Measurements from ENCODE around the gene BAIAP2L1.
A peak's percentile ranks its signal among the peaks of the same experiment; 100 is the strongest.

Gene BAIAP2L1

GRCh38 chr7:98281757-98282606 is 118.9 kb downstream of the BAIAP2L1 start:
- Histone ChIP-seq H4K20me1 (ENCODE audit: insufficient read depth, low read length) (no peaks in the 10 kb centered on the region), H3F3A (ENCODE audit: insufficient read depth, low read length) (peaks cover 9% of the 10 kb centered on the region), H3K79me2 (ENCODE audit: low read length) (peaks cover 53% of the 10 kb centered on the region), H3K27ac (ENCODE audit: low read length) (no peak overlapping the region), H3K27me3 (replicated peaks; ENCODE audit: insufficient read depth, low read length) (no peaks in the 10 kb centered on the region), H3K9ac (ENCODE audit: low read length) (peak overlapping the region; percentile 90), H3K36me3 (replicated peaks; ENCODE audit: insufficient read depth, low read length) (no peaks in the 10 kb centered on the region), H3K4me3 (ENCODE audit: low read length) (peak overlapping the region; percentile 83), H3K9me3 (replicated peaks; ENCODE audit: insufficient read depth, low read length) (no peaks in the 10 kb centered on the region), H3K9me2 (replicated peaks; ENCODE audit: insufficient read depth, low read length) (no peaks in the 10 kb centered on the region), H3K4me2 (ENCODE audit: low read depth, low read length) (peak overlapping the region; percentile 98), H2AFZ (ENCODE audit: low read length) (peak overlapping the region; percentile 72), H3K4me1 (ENCODE audit: low read length) (peaks cover 10% of the 10 kb centered on the region; the same call in 1 of the 2 replicates)
- no peak for DNase-seq
- TF ChIP-seq EZH2 (optimal IDR thresholded peaks at IDR 0.05; ENCODE audit: low read depth, low read length) (no peak), CTCF (IDR thresholded peaks at IDR 0.05; ENCODE audit: low read length) (no peak), EZH2phosphoT487 (IDR thresholded peaks at IDR 0.05; ENCODE audit: low read length) (no peak)

GRCh38 chr7:98280791-98281756 is 119.8 kb downstream of the BAIAP2L1 start, which contains the start of gene BRI3:
TSS of gene BRI3 (plus strand) at chr7:98281686. CDS start at chr7:98281796, 110 bp downstream.
- Histone ChIP-seq H3K9me3 (replicated peaks; ENCODE audit: insufficient read depth, low read length) (no peaks in the 10 kb centered on the region), H3K27ac (ENCODE audit: low read length) (peak within 1 kb of the TSS; percentile 84), H3K9me2 (replicated peaks; ENCODE audit: insufficient read depth, low read length) (no peaks in the 10 kb centered on the region), H3K79me2 (ENCODE audit: low read length) (peaks cover 44% of the 10 kb centered on the region), H3K27me3 (replicated peaks; ENCODE audit: insufficient read depth, low read length) (no peaks in the 10 kb centered on the region), H4K20me1 (ENCODE audit: insufficient read depth, low read length) (no peaks in the 10 kb centered on the region), H3K4me1 (ENCODE audit: low read length) (peaks cover 10% of the 10 kb centered on the region; the same call in 1 of the 2 replicates), H3K4me2 (ENCODE audit: low read depth, low read length) (peak within 1 kb of the TSS; percentile 98), H3F3A (ENCODE audit: insufficient read depth, low read length) (peaks cover 9% of the 10 kb centered on the region), H2AFZ (ENCODE audit: low read length) (peak within 1 kb of the TSS; percentile 90), H3K36me3 (replicated peaks; ENCODE audit: insufficient read depth, low read length) (no peaks in the 10 kb centered on the region), H3K4me3 (ENCODE audit: low read length) (peak within 1 kb of the TSS; percentile 83), H3K9ac (ENCODE audit: low read length) (peak within 1 kb of the TSS; percentile 90)
- DNase-seq, result peak; percentile 94
- TF ChIP-seq EZH2 (optimal IDR thresholded peaks at IDR 0.05; ENCODE audit: low read depth, low read length) (no peak), CTCF (IDR thresholded peaks at IDR 0.05; ENCODE audit: low read length) (peak; percentile 9; the same call in 1 of the 2 replicates), EZH2phosphoT487 (IDR thresholded peaks at IDR 0.05; ENCODE audit: low read length) (no peak)

GRCh38 chr7:98280296-98280695 is 120.6 kb downstream of the BAIAP2L1 start:
- H2AFZ ChIP-seq (ENCODE audit: low read length), result peak overlapping the region; percentile 90
- H4K20me1 ChIP-seq (ENCODE audit: insufficient read depth, low read length), result no peaks in the 10 kb centered on the region
- H3K27me3 ChIP-seq (replicated peaks; ENCODE audit: insufficient read depth, low read length), result no peaks in the 10 kb centered on the region
- H3K9ac ChIP-seq (ENCODE audit: low read length), result peak overlapping the region; percentile 64
- peaks cover 9% of the 10 kb centered on the region for H3F3A ChIP-seq (ENCODE audit: insufficient read depth, low read length)
- H3K27ac ChIP-seq (ENCODE audit: low read length), result peak overlapping the region; percentile 84
- no peaks in the 10 kb centered on the region for H3K9me2 ChIP-seq (replicated peaks; ENCODE audit: insufficient read depth, low read length)
- no peaks in the 10 kb centered on the region for H3K36me3 ChIP-seq (replicated peaks; ENCODE audit: insufficient read depth, low read length)
- peaks cover 36% of the 10 kb centered on the region for H3K79me2 ChIP-seq (ENCODE audit: low read length)
- H3K9me3 ChIP-seq (replicated peaks; ENCODE audit: insufficient read depth, low read length), result no peaks in the 10 kb centered on the region
- H3K4me3 ChIP-seq (ENCODE audit: low read length), result peak overlapping the region; percentile 78
- TF ChIP-seq EZH2phosphoT487 (IDR thresholded peaks at IDR 0.05; ENCODE audit: low read length), result no peak
- TF ChIP-seq EZH2 (optimal IDR thresholded peaks at IDR 0.05; ENCODE audit: low read depth, low read length), result no peak
- no peak for TF ChIP-seq CTCF (IDR thresholded peaks at IDR 0.05; ENCODE audit: low read length)
- DNase-seq, result no peak
- peaks cover 10% of the 10 kb centered on the region; the same call in 1 of the 2 replicates for H3K4me1 ChIP-seq (ENCODE audit: low read length)
- H3K4me2 ChIP-seq (ENCODE audit: low read depth, low read length), result peak overlapping the region; percentile 79
